Stomach (tissue), 9 donors: ENCODE results near the gene CLN3. TPM values are rescaled to one million over a fixed set of nuclear protein-coding genes. Genes with fewer than 3 reads are reported as not detected.

Experiments used
- DNase-seq, 2 donors: peaks; one replicate each; pipeline versions ENCODE4 v3.0.0 to v3.0.0-alpha.2; 2013 to 2019
- H3K27ac ChIP-seq, 5 donors: fragments of 200-600 bp in 4 of 5; sonication (generic) in 4 of 5; one replicate each; pipeline ENCODE4 v1.5.1; 2013 to 2019; ENCODE audit warnings: mild to moderate bottlenecking in 1 of 5, moderate library complexity in 1 of 5
- H3K27me3 ChIP-seq, 3 donors: fragments of 200-600 bp; sonication (generic); one replicate each; pipeline ENCODE4 v1.5.1; 2017 to 2019; ENCODE audit warnings: mixed run types in 1 of 3
- H3K36me3 ChIP-seq, 4 donors: fragments of 200-600 bp; sonication (generic); 1 replicate in 3 of 4; 2 replicates in 1 of 4; pipeline ENCODE4 v1.5.1; 2016 to 2019
- H3K4me1 ChIP-seq, 4 donors: fragments of 200-600 bp; sonication (generic); one replicate each; pipeline ENCODE4 v1.5.1; 2016 to 2019
- H3K4me3 ChIP-seq, 4 donors: fragments of 200-600 bp; sonication (generic) in 3 of 4; one replicate each; pipeline ENCODE4 v1.5.1; 2016 to 2019; ENCODE audit warnings: mild to moderate bottlenecking in 1 of 4
- H3K9me3 ChIP-seq, 4 donors: fragments of 200-600 bp; sonication (generic); one replicate each; pipeline ENCODE4 v1.5.1; 2016 to 2019
- EP300 ChIP-seq: sonication (generic); formaldehyde crosslinking; IDR thresholded peaks from one replicate; pipeline ENCODE4 v1.6.1; 2017; ENCODE audit warnings: antibody characterized with exemption
- POLR2A ChIP-seq, 4 donors: fragments of 450-650 bp; IDR thresholded peaks; one replicate each; pipeline ENCODE4 v1.6.1; 2016; ENCODE audit warnings: antibody characterized with exemption in 4 of 4, control low read depth in 2 of 4, mild to moderate bottlenecking in 1 of 4, moderate library complexity in 1 of 4
- POLR2AphosphoS5 ChIP-seq, 3 donors: sonication (generic); formaldehyde crosslinking; IDR thresholded peaks; one replicate each; pipeline ENCODE4 v1.6.1; 2016; ENCODE audit warnings: antibody characterized with exemption in 3 of 3
- WGBS, 5 donors: extraction: QIAGEN DNeasy Blood & Tissue Kit in 3 of 5; methylation state at CpG; one replicate each; pipeline versions ENCODE4 v1.1.5 to v1.1.7; 2013 to 2018; 5-methylcytosine and 5-hydroxymethylcytosine counted together
- intact Hi-C: fragments of 100-400 bp; cut with DNase I; formaldehyde crosslinking; loops from one replicate; pipeline ENCODE4 v1.15.1; 2023; ENCODE audit warnings: low total_unique reads
- polyA plus RNA-seq, 3 donors: library from polyadenylated mRNA; stranded (reverse); fragments of 200-250 nt; gene quantifications; one replicate each; pipeline ENCODE4 v1.2.3, GENCODE V29; 2013
- total RNA-seq, 5 donors: library from RNA; depleted of rRNA; stranded (reverse); fragments of >200 nt; gene quantifications; one replicate each; pipeline versions ENCODE4 v1.1.0 to v1.2.3, GENCODE V29; 2014 to 2016
- TF ChIP-seq, protein P1 (sequence below), 7 experiments: fragments of 450-650 bp in 4 of 7; fragments of 200-600 bp in 3 of 7; sonication (generic) in 3 of 7; IDR thresholded peaks; one replicate each; pipeline ENCODE4 v1.5.1; 2016 to 2019; ENCODE audit warnings: antibody characterized with exemption in 7 of 7, control low read depth in 2 of 7, mild to moderate bottlenecking in 1 of 7
- donor health status: healthy with polysubstance abuse.
- donor health status: Bipolar disorder and iron deficiency.
- donor health status: healthy.

The CLN3 gene
- total and polyA plus RNA-seq, 8 donors, result 6.6 to 55.6 (median 21.4) TPM

DNA sequence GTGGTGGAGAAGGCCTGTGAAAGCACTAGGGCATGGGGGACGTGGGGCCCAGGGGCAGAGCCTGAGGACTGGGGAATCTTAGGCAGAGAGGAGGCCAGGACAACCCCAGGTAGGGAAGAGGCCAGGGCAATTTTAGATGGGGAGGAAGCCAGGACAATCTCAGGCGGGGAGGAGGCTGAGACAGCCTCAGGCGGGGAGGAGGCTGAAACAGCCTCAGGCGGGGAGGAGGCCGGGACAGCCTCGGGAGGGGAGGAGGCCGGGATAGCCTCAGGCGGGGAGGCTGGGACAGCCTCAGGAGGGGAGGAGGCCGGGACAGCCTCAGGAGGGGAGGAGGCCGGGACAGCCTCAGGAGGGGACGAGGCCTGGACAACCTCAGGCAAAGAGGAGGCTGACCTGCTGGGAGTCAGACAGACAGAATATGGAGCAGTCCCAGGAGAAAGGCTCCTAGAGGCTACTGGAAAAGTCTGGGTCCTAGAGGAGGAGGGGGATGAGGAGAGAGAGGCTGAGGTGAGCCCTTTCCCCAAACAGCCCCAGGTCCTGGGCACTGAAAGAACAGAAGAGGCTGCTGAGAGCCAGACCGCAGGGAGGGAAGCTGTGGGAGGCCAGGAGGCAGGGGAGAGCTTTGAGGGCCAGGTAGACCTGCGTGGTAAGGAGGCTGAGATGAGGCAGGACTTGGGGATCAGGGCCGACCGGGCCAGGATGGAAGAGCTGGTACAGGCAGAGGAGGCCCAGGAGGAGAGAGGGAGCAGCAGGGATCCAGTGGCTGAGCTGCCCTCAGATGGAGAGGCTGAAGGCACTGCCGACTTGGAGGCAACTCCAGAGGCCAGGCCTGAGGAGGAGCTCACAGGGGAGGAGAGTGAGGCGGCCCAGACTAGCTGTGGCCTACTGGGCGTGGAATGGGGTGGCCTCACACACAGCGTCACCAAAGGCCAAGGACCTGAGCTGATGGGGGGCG, 4.2 kb upstream of the CLN3 start:
- Histone ChIP-seq H3K4me3 (peak overlapping the region in 2 of 4 donors; percentile 38 to 39), H3K9me3 (no peaks in the 10 kb centered on the region), H3K36me3 (peaks cover 0 to 7% (median 0%) of the 10 kb centered on the region in 4 donors), H3K4me1 (peaks cover 5 to 29% (median 9%) of the 10 kb centered on the region in 4 donors), H3K27me3 (no peaks in the 10 kb centered on the region), H3K27ac (peak overlapping the region in 4 of 5 donors; percentile 58 to 92 (median 80))
- intact Hi-C loops, result no loop called here
- no peak for DNase-seq
- TF ChIP-seq EP300 (no peak), POLR2A (IDR thresholded peaks at IDR 0.05) (no peak), POLR2AphosphoS5 (IDR thresholded peaks at IDR 0.05) (no peak)
- TF ChIP-seq, protein P1, sequence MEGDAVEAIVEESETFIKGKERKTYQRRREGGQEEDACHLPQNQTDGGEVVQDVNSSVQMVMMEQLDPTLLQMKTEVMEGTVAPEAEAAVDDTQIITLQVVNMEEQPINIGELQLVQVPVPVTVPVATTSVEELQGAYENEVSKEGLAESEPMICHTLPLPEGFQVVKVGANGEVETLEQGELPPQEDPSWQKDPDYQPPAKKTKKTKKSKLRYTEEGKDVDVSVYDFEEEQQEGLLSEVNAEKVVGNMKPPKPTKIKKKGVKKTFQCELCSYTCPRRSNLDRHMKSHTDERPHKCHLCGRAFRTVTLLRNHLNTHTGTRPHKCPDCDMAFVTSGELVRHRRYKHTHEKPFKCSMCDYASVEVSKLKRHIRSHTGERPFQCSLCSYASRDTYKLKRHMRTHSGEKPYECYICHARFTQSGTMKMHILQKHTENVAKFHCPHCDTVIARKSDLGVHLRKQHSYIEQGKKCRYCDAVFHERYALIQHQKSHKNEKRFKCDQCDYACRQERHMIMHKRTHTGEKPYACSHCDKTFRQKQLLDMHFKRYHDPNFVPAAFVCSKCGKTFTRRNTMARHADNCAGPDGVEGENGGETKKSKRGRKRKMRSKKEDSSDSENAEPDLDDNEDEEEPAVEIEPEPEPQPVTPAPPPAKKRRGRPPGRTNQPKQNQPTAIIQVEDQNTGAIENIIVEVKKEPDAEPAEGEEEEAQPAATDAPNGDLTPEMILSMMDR (IDR thresholded peaks at IDR 0.05), result no peak
- 83 to 93% (median 88%) methylated on average over 19 to 20 of the region's 20 CpGs for WGBS, 5 donors

GRCh38 chr16:28495098-28495793, 3.4 kb upstream of the CLN3 start:
- intact Hi-C loops, result no loop called here
- Histone ChIP-seq H3K36me3 (peaks cover 0 to 7% (median 0%) of the 10 kb centered on the region in 4 donors), H3K4me3 (peak overlapping the region in 3 of 4 donors; percentile 25 to 39 (median 38)), H3K9me3 (no peaks in the 10 kb centered on the region), H3K27me3 (no peaks in the 10 kb centered on the region), H3K27ac (peak overlapping the region; percentile 37 to 92 (median 70)), H3K4me1 (peaks cover 12 to 37% (median 14%) of the 10 kb centered on the region in 4 donors)
- DNase-seq, result no peak
- 73 to 83% (median 76%) methylated on average over 13 of the region's 13 CpGs for WGBS, 5 donors
- TF ChIP-seq, protein P1 (IDR thresholded peaks at IDR 0.05), result no peak
- TF ChIP-seq EP300 (no peak), POLR2AphosphoS5 (IDR thresholded peaks at IDR 0.05) (no peak), POLR2A (IDR thresholded peaks at IDR 0.05) (no peak)

- intact Hi-C loops, result no loop called here
- 59 to 68% (median 60%) methylated on average over 12 of the region's 12 CpGs for WGBS, 5 donors
- Histone ChIP-seq H3K36me3 (peaks cover 3 to 15% (median 6%) of the 10 kb centered on the region in 4 donors), H3K9me3 (no peaks in the 10 kb centered on the region), H3K4me1 (peaks cover 13 to 47% (median 22%) of the 10 kb centered on the region in 4 donors), H3K27ac (peak within 1 kb of the TSS; percentile 37 to 92 (median 70)), H3K27me3 (no peaks in the 10 kb centered on the region), H3K4me3 (peak within 1 kb of the TSS; percentile 6 to 39 (median 32))
- no peak for TF ChIP-seq POLR2A (IDR thresholded peaks at IDR 0.05)
- TF ChIP-seq, protein P1 (IDR thresholded peaks at IDR 0.05), result no peak
- peak in 2 of 3 donors; percentile 25 to 54 for TF ChIP-seq POLR2AphosphoS5 (IDR thresholded peaks at IDR 0.05)
- TF ChIP-seq EP300, result no peak
- peak; percentile 58 to 81 for DNase-seq
These were observed 2.4 kb upstream of the CLN3 start, which contains the start of gene APOBR for GRCh38 chr16:28494121-28494851. TSS of gene APOBR (plus strand) at chr16:28494643. CDS start at chr16:28494682, 39 bp downstream.
